HEK293 (cell line): ENCODE measurements around the gene CD83.

ENCODE experiments used
- CTCF ChIA-PET: fragments of 350-600 bp; formaldehyde crosslinking; extraction: SDS; loops from one replicate; lab custom pipeline; 2021; ENCODE audit warnings: antibody characterized with exemption; lab: Yijun Ruan, JAX
- POLR2A ChIA-PET: fragments of 300-600 bp; formaldehyde crosslinking; extraction: SDS; loops from one replicate; lab custom pipeline; 2020; ENCODE audit warnings: antibody characterized with exemption, inconsistent platforms; lab: Yijun Ruan, JAX
- H3K27ac ChIP-seq: fragments of 200-500 bp; sonication (Bioruptor generic); 2 replicates; pipeline ENCODE4 v1.5.1; 2014; ENCODE audit warnings: low read depth, low read length, control low read depth, inconsistent platforms; ENCODE audit errors: extremely low read depth
- H3K36me3 ChIP-seq, 2 experiments: fragments of 200-500 bp in 1 of 2; sonication (Bioruptor generic) in 1 of 2; 1 replicate in 1 of 2; 2 replicates in 1 of 2; pipeline ENCODE4 v1.5.1; 2014 to 2017; ENCODE audit warnings: inconsistent platforms in 2 of 2, low read length in 2 of 2; ENCODE audit not compliant: control insufficient read depth in 2 of 2, insufficient read depth in 1 of 2
- H3K4me1 ChIP-seq: fragments of 200-500 bp; sonication (Bioruptor generic); 2 replicates; pipeline ENCODE4 v1.5.1; 2014; ENCODE audit warnings: mild to moderate bottlenecking, low read length, inconsistent platforms; ENCODE audit not compliant: control insufficient read depth, insufficient read depth
- H3K4me3 ChIP-seq: 2 replicates; pipeline ENCODE4 v1.5.1; 2011; ENCODE audit warnings: low read depth, mild to moderate bottlenecking, control low read depth, low read length, moderate library complexity
- H3K9me3 ChIP-seq: fragments of 200-500 bp; sonication (Bioruptor generic); 2 replicates; pipeline ENCODE4 v1.5.1; 2014; ENCODE audit warnings: low read depth, low read length, inconsistent platforms; ENCODE audit not compliant: control insufficient read depth, insufficient read depth
- ATF2 ChIP-seq: fragments of 450-650 bp; formaldehyde crosslinking; IDR thresholded peaks from 2 replicates; pipeline ENCODE4 v1.5.1; 2016; ENCODE audit warnings: missing biosample characterization, missing genetic modification characterization, low read depth
- OSR2 ChIP-seq: fragments of 450-650 bp; formaldehyde crosslinking; IDR thresholded peaks from 2 replicates; pipeline ENCODE4 v1.5.1; 2016; ENCODE audit warnings: missing biosample characterization, missing genetic modification characterization
- OVOL3 ChIP-seq: fragments of 450-650 bp; formaldehyde crosslinking; IDR thresholded peaks from 2 replicates; pipeline ENCODE4 v1.5.1; 2016; ENCODE audit warnings: missing biosample characterization, missing genetic modification characterization
- PATZ1 ChIP-seq: fragments of 450-650 bp; formaldehyde crosslinking; IDR thresholded peaks from 2 replicates; pipeline ENCODE4 v1.5.1; 2016; ENCODE audit warnings: missing biosample characterization, missing genetic modification characterization
- PRDM10 ChIP-seq: fragments of 450-650 bp; formaldehyde crosslinking; IDR thresholded peaks from 2 replicates; pipeline ENCODE4 v1.5.1; 2016; ENCODE audit warnings: missing biosample characterization, missing genetic modification characterization
- TRIM28 ChIP-seq: IDR thresholded peaks from 2 replicates; pipeline ENCODE4 v1.6.1; 2011; ENCODE audit warnings: low read length, control low read depth, borderline replicate concordance
- ZFP37 ChIP-seq: fragments of 450-650 bp; formaldehyde crosslinking; IDR thresholded peaks from 2 replicates; pipeline ENCODE4 v1.5.1; 2016; ENCODE audit warnings: missing biosample characterization, missing genetic modification characterization
- ZNF175 ChIP-seq: fragments of 450-650 bp; formaldehyde crosslinking; IDR thresholded peaks from 2 replicates; pipeline ENCODE4 v1.5.1; 2016; ENCODE audit warnings: missing biosample characterization, missing genetic modification characterization
- ZNF23 ChIP-seq: fragments of 450-650 bp; formaldehyde crosslinking; IDR thresholded peaks from 2 replicates; pipeline ENCODE4 v1.5.1; 2016; ENCODE audit warnings: missing biosample characterization, missing genetic modification characterization, borderline replicate concordance
- ZNF302 ChIP-seq: fragments of 450-650 bp; formaldehyde crosslinking; IDR thresholded peaks from 2 replicates; pipeline ENCODE4 v1.5.1; 2016; ENCODE audit warnings: missing biosample characterization, missing genetic modification characterization, low read depth
- ZNF311 ChIP-seq: fragments of 450-650 bp; formaldehyde crosslinking; IDR thresholded peaks from 2 replicates; pipeline ENCODE4 v1.5.1; 2017; ENCODE audit warnings: missing biosample characterization, missing genetic modification characterization, borderline replicate concordance
- ZNF341 ChIP-seq: fragments of 450-650 bp; formaldehyde crosslinking; IDR thresholded peaks from 2 replicates; pipeline ENCODE4; 2016; ENCODE audit warnings: low read depth, missing biosample characterization, missing genetic modification characterization
- ZNF366 ChIP-seq: fragments of 450-650 bp; formaldehyde crosslinking; conservative IDR thresholded peaks from 2 replicates; pipeline ENCODE4 v1.5.1; 2016; ENCODE audit warnings: missing biosample characterization, missing genetic modification characterization
- ZNF488 ChIP-seq: fragments of 450-650 bp; formaldehyde crosslinking; IDR thresholded peaks from 2 replicates; pipeline ENCODE4 v1.5.1; 2016; ENCODE audit warnings: missing biosample characterization, missing genetic modification characterization
- ZNF514 ChIP-seq: fragments of 450-650 bp; formaldehyde crosslinking; IDR thresholded peaks from 2 replicates; pipeline ENCODE4 v1.5.1; 2016; ENCODE audit warnings: missing biosample characterization, missing genetic modification characterization
- ZNF560 ChIP-seq: fragments of 450-650 bp; formaldehyde crosslinking; IDR thresholded peaks from 2 replicates; pipeline ENCODE4 v1.5.1; 2017; ENCODE audit warnings: missing biosample characterization, missing genetic modification characterization, borderline replicate concordance
- ZNF621 ChIP-seq: fragments of 450-650 bp; formaldehyde crosslinking; IDR thresholded peaks from 2 replicates; pipeline ENCODE4 v1.5.1; 2017; ENCODE audit warnings: missing biosample characterization, missing genetic modification characterization
- ZNF830 ChIP-seq: fragments of 450-650 bp; IDR thresholded peaks from 2 replicates; pipeline ENCODE4 v1.5.0; 2018; ENCODE audit warnings: missing biosample characterization, missing genetic modification characterization, low read depth, mild to moderate bottlenecking, moderate library complexity

Gene CD83

GRCh38 chr6:14130435-14131075 lies 13.0 kb downstream of the CD83 start:
- TF ChIP-seq ZNF366 (no peak), PRDM10 (no peak), TRIM28 (no peak), ZNF488 (tag by site-specific recombination) (no peak), ZNF302 (tag by site-specific recombination) (no peak), ZFP37 (no peak), ZNF311 (tag by site-specific recombination) (no peak), ZNF514 (tag by site-specific recombination) (no peak), ZNF23 (tag by site-specific recombination) (no peak), ZNF621 (no peak), OVOL3 (tag by site-specific recombination) (no peak), ZNF830 (tag by site-specific recombination) (no peak), ZNF175 (tag by site-specific recombination) (no peak), ZNF560 (tag by site-specific recombination) (no peak), OSR2 (tag by site-specific recombination) (no peak), ZNF341 (tag by site-specific recombination) (no peak), PATZ1 (no peak), ATF2 (no peak)
- H3K36me3 ChIP-seq, result peaks cover 0 to 9% of the 10 kb centered on the region in 2 experiments; a peak in 1 of 3 replicates
- peaks cover 4% of the 10 kb centered on the region; the same call in 1 of the 2 replicates for H3K4me1 ChIP-seq
- H3K9me3 ChIP-seq, result no peaks in the 10 kb centered on the region
- ChIA-PET POLR2A (no interaction called here), CTCF (interaction anchor here (0.6 to 9.9 kb wide), 12 partner anchors 12 to 1497 kb away, joined by 3 to 85 read pairs (median 6); partner anchors contain the start of gene CD83)
- H3K27ac ChIP-seq, result no peak overlapping the region
- H3K4me3 ChIP-seq, result no peak overlapping the region
